SK-N-SH treated with all-trans-retinoic acid at 6 μM for 48 hours (cell line): Measurements from ENCODE around the gene ARHGDIB.

Experiments used
- PATZ1 ChIP-seq: fragments of 250-450 bp; sonication (Bioruptor Pico); IDR thresholded peaks from 2 replicates; pipeline ENCODE4 v1.8.0; 2020; ENCODE audit warnings: mild to moderate bottlenecking, moderate library complexity, borderline replicate concordance
- PPARA ChIP-seq: fragments of 250-450 bp; sonication (Bioruptor Pico); IDR thresholded peaks from 2 replicates; pipeline ENCODE4 v1.5.0; 2020; ENCODE audit warnings: mild to moderate bottlenecking, borderline replicate concordance
- TSHZ2 ChIP-seq: fragments of 250-450 bp; sonication (Bioruptor Pico); IDR thresholded peaks from 2 replicates; pipeline ENCODE4 v1.5.0; 2020; ENCODE audit warnings: mild to moderate bottlenecking, moderate library complexity
- ZFP3 ChIP-seq: fragments of 250-450 bp; sonication (Bioruptor Pico); IDR thresholded peaks from 2 replicates; pipeline ENCODE4 v1.5.0; 2020; ENCODE audit warnings: mild to moderate bottlenecking, moderate library complexity

GRCh38 chr12:14937689-14938088 lies 23.7 kb downstream of the ARHGDIB start:
- TF ChIP-seq TSHZ2 (CRISPR knock-in tag) = no peak
- no peak for TF ChIP-seq ZFP3 (CRISPR knock-in tag)
- TF ChIP-seq PPARA = no peak
- TF ChIP-seq PATZ1 (CRISPR knock-in tag) = no peak
